SK-N-SH treated with all-trans-retinoic acid at 6 μM for 48 hours (cell line): ENCODE measurements around the gene NOL3.

ENCODE experiments used
- ATAC-seq: fragments of 200-7000 bp; cut with Tn5 transposase; 3 replicates; pipeline ENCODE4 v1.9.1; 2020; ENCODE audit warnings: mild to moderate bottlenecking, moderate library complexity
- ARNTL ChIP-seq: fragments of 450-650 bp; formaldehyde crosslinking; IDR thresholded peaks from 2 replicates; pipeline ENCODE4 v1.5.0; 2020; ENCODE audit warnings: low read depth, mild to moderate bottlenecking, moderate library complexity, borderline replicate concordance
- BACH2 ChIP-seq: fragments of 250-450 bp; sonication (Bioruptor Pico); IDR thresholded peaks from 2 replicates; pipeline ENCODE4 v1.9.0; 2021; ENCODE audit warnings: mild to moderate bottlenecking, borderline replicate concordance
- CREB5 ChIP-seq: fragments of 250-450 bp; sonication (Bioruptor Pico); IDR thresholded peaks from 2 replicates; pipeline ENCODE4 v1.5.1; 2020; ENCODE audit warnings: low read depth, mild to moderate bottlenecking, moderate library complexity
- CSDC2 ChIP-seq: fragments of 250-450 bp; sonication (Bioruptor Pico); IDR thresholded peaks from 2 replicates; pipeline ENCODE4 v1.5.0; 2020; ENCODE audit warnings: mild to moderate bottlenecking, moderate library complexity
- ESRRG ChIP-seq: fragments of 250-450 bp; sonication (Bioruptor Pico); IDR thresholded peaks from 2 replicates; pipeline ENCODE4 v1.6.1; 2021; ENCODE audit warnings: mild to moderate bottlenecking
- GLIS3 ChIP-seq: fragments of 250-450 bp; sonication (Bioruptor Pico); IDR thresholded peaks from 2 replicates; pipeline ENCODE4 v1.5.0; 2020; ENCODE audit warnings: mild to moderate bottlenecking, moderate library complexity
- ISL1 ChIP-seq: fragments of 250-450 bp; sonication (Bioruptor Pico); IDR thresholded peaks from 2 replicates; pipeline ENCODE4 v2.1.2; 2022; ENCODE audit warnings: mild to moderate bottlenecking, moderate library complexity
- OSR1 ChIP-seq: fragments of 250-450 bp; sonication (Bioruptor Pico); IDR thresholded peaks from 2 replicates; pipeline ENCODE4 v1.8.0; 2022; ENCODE audit warnings: moderate library complexity, mild to moderate bottlenecking, inconsistent platforms
- RARB ChIP-seq: fragments of 250-450 bp; sonication (Bioruptor Pico); IDR thresholded peaks from 2 replicates; pipeline ENCODE4 v1.8.0; 2021; ENCODE audit warnings: mild to moderate bottlenecking, moderate library complexity
- SNAI2 ChIP-seq: fragments of 250-450 bp; sonication (Bioruptor Pico); IDR thresholded peaks from 2 replicates; pipeline ENCODE4 v1.5.0; 2020; ENCODE audit warnings: mild to moderate bottlenecking, moderate library complexity
- TOX ChIP-seq: fragments of 250-450 bp; sonication (Bioruptor Pico); IDR thresholded peaks from 2 replicates; pipeline ENCODE4 v1.8.0; 2021; ENCODE audit warnings: mild to moderate bottlenecking, moderate library complexity, borderline replicate concordance
- ZNF565 ChIP-seq: fragments of 450-650 bp; formaldehyde crosslinking; conservative IDR thresholded peaks from 2 replicates; pipeline ENCODE4 v1.5.0; 2020; ENCODE audit warnings: low read depth, mild to moderate bottlenecking, moderate library complexity
- ZNF70 ChIP-seq: fragments of 450-650 bp; formaldehyde crosslinking; IDR thresholded peaks from 2 replicates; pipeline ENCODE4 v1.5.0; 2020; ENCODE audit warnings: mild to moderate bottlenecking, moderate library complexity
- ZNF8 ChIP-seq: fragments of 450-650 bp; formaldehyde crosslinking; IDR thresholded peaks from 2 replicates; pipeline ENCODE4 v1.5.0; 2020; ENCODE audit warnings: mild to moderate bottlenecking, moderate library complexity
- TF ChIP-seq, protein P1 (sequence below): fragments of 250-450 bp; sonication (Bioruptor Pico); IDR thresholded peaks from 2 replicates; pipeline ENCODE4 v1.8.0; 2020; ENCODE audit warnings: mild to moderate bottlenecking, moderate library complexity, borderline replicate concordance
- TF ChIP-seq, protein P2 (sequence below): fragments of 250-450 bp; sonication (Bioruptor Pico); IDR thresholded peaks from 2 replicates; pipeline ENCODE4 v1.8.0; 2021; ENCODE audit warnings: low read depth, mild to moderate bottlenecking, moderate library complexity, borderline replicate concordance
- TF ChIP-seq, protein P3 (sequence below): fragments of 250-450 bp; sonication (Bioruptor Pico); IDR thresholded peaks from 2 replicates; pipeline ENCODE4 v1.5.1; 2021; ENCODE audit warnings: mild to moderate bottlenecking, moderate library complexity

Gene NOL3

GRCh38 chr16:67170949-67171649 is 761 bp downstream of the NOL3 start (continued):
- TF ChIP-seq, protein P1, sequence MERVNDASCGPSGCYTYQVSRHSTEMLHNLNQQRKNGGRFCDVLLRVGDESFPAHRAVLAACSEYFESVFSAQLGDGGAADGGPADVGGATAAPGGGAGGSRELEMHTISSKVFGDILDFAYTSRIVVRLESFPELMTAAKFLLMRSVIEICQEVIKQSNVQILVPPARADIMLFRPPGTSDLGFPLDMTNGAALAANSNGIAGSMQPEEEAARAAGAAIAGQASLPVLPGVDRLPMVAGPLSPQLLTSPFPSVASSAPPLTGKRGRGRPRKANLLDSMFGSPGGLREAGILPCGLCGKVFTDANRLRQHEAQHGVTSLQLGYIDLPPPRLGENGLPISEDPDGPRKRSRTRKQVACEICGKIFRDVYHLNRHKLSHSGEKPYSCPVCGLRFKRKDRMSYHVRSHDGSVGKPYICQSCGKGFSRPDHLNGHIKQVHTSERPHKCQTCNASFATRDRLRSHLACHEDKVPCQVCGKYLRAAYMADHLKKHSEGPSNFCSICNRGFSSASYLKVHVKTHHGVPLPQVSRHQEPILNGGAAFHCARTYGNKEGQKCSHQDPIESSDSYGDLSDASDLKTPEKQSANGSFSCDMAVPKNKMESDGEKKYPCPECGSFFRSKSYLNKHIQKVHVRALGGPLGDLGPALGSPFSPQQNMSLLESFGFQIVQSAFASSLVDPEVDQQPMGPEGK (CRISPR knock-in tag), result no peak
- no peak for TF ChIP-seq ARNTL
- TF ChIP-seq ZNF8 (CRISPR knock-in tag), result no peak
- no peak for TF ChIP-seq CREB5
- no peak for TF ChIP-seq ISL1 (CRISPR knock-in tag)

- TF ChIP-seq CREB5, result no peak
- no peak for TF ChIP-seq TOX (CRISPR knock-in tag)
- no peak for TF ChIP-seq CSDC2 (CRISPR knock-in tag)
- TF ChIP-seq, protein P2, sequence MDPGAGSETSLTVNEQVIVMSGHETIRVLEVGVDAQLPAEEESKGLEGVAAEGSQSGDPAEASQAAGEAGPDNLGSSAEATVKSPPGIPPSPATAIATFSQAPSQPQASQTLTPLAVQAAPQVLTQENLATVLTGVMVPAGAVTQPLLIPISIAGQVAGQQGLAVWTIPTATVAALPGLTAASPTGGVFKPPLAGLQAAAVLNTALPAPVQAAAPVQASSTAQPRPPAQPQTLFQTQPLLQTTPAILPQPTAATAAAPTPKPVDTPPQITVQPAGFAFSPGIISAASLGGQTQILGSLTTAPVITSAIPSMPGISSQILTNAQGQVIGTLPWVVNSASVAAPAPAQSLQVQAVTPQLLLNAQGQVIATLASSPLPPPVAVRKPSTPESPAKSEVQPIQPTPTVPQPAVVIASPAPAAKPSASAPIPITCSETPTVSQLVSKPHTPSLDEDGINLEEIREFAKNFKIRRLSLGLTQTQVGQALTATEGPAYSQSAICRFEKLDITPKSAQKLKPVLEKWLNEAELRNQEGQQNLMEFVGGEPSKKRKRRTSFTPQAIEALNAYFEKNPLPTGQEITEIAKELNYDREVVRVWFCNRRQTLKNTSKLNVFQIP (CRISPR knock-in tag), result no peak
- TF ChIP-seq RARB (CRISPR knock-in tag), result no peak
- TF ChIP-seq OSR1 (CRISPR knock-in tag), result no peak
- TF ChIP-seq, protein P1 (CRISPR knock-in tag), result no peak
- TF ChIP-seq ZNF70 (CRISPR knock-in tag), result no peak
- TF ChIP-seq ISL1 (CRISPR knock-in tag), result no peak
- no peak for TF ChIP-seq BACH2 (CRISPR knock-in tag)
- TF ChIP-seq GLIS3 (CRISPR knock-in tag), result no peak
- ATAC-seq, result peak; percentile 0; the same call in 2 of the 3 replicates
Observed at GRCh38 chr16:67173323-67173722, 3.0 kb downstream of the NOL3 start.

DNA sequence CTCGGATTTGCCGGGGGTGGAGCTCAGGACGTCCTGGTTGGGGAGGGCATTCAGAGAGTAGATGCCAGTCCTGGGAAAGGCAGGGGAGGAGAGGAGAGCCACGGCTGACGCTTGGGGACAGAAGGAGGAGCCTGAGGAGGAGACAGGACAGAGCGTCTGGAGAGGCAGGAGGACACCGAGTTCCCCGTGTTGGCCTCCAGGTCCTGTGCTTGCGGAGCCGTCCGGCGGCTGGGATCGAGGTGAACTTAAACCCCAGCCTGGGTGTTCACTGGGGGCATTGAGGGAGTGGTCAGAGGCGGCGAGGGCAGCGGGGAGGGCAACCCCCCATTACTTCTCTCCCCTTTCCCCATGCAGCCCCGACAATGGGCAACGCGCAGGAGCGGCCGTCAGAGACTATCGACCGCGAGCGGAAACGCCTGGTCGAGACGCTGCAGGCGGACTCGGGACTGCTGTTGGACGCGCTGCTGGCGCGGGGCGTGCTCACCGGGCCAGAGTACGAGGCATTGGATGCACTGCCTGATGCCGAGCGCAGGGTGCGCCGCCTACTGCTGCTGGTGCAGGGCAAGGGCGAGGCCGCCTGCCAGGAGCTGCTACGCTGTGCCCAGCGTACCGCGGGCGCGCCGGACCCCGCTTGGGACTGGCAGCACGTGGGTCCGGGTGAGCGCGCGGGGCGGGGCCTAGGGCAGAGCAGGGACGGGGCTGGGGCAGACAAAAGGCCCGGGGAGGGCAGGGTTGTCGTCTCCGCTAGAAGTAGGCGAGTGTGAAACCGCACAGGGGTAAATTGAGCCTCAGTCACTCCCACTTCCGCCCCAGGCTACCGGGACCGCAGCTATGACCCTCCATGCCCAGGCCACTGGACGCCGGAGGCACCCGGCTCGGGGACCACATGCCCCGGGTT is 3.7 kb downstream of the NOL3 start:
- TF ChIP-seq SNAI2 (CRISPR knock-in tag), result no peak
- TF ChIP-seq, protein P3, sequence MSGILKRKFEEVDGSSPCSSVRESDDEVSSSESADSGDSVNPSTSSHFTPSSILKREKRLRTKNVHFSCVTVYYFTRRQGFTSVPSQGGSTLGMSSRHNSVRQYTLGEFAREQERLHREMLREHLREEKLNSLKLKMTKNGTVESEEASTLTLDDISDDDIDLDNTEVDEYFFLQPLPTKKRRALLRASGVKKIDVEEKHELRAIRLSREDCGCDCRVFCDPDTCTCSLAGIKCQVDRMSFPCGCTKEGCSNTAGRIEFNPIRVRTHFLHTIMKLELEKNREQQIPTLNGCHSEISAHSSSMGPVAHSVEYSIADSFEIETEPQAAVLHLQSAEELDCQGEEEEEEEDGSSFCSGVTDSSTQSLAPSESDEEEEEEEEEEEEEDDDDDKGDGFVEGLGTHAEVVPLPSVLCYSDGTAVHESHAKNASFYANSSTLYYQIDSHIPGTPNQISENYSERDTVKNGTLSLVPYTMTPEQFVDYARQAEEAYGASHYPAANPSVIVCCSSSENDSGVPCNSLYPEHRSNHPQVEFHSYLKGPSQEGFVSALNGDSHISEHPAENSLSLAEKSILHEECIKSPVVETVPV, result no peak
- ATAC-seq, result peak; percentile 86

DNA sequence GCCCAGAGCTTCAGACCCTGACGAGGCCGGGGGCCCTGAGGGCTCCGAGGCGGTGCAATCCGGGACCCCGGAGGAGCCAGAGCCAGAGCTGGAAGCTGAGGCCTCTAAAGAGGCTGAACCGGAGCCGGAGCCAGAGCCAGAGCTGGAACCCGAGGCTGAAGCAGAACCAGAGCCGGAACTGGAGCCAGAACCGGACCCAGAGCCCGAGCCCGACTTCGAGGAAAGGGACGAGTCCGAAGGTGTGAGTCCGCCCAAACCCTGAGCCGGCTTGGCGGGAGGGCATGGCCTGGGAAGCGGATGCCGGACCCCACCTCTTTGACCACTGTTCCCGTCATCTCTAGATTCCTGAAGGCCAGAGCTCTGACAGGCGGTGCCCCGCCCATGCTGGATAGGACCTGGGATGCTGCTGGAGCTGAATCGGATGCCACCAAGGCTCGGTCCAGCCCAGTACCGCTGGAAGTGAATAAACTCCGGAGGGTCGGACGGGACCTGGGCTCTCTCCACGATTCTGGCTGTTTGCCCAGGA is 4.4 kb downstream of the NOL3 start:
- ATAC-seq, result no peak
- TF ChIP-seq ESRRG (no peak), ZNF565 (CRISPR knock-in tag) (no peak), CREB5 (no peak), ZNF70 (CRISPR knock-in tag) (no peak), ZNF8 (CRISPR knock-in tag) (no peak), GLIS3 (CRISPR knock-in tag) (no peak), CSDC2 (CRISPR knock-in tag) (no peak), TOX (CRISPR knock-in tag) (no peak)
- TF ChIP-seq, protein P3, result no peak
- TF ChIP-seq, protein P1 (CRISPR knock-in tag), result no peak
